Activated CD8-positive, alpha-beta T cell treated with anti-CD3 and anti-CD28 coated beads for 36 hours (primary cell): Measurements from ENCODE around the gene PCNX3. TPM values are rescaled to one million over a fixed set of nuclear protein-coding genes. Genes with fewer than 3 reads are reported as not detected.

Source experiments
- ATAC-seq: fragments of 200-7000 bp; cut with Tn5 transposase; one replicate; pipeline ENCODE4 v1.10.0; 2021; ENCODE audit warnings: mild to moderate bottlenecking, moderate library complexity
- CTCF ChIA-PET: fragments of 350-600 bp; sonication (Branson Sonifier 250); formaldehyde crosslinking; loops from one replicate; lab custom pipeline; 2021; ENCODE audit warnings: antibody characterized with exemption; lab: Charles Lee
- POLR2A ChIA-PET: fragments of 350-600 bp; sonication (Branson Sonifier 250); formaldehyde crosslinking; loops from one replicate; lab custom pipeline; 2021; ENCODE audit warnings: antibody characterized with exemption; lab: Charles Lee
- DNase-seq: peaks from one replicate; pipeline ENCODE4 v3.0.0-alpha.2; 2020
- H3K27ac Mint-ChIP-seq: one replicate; pipeline ENCODE4 v1.8.0; 2021; ENCODE audit warnings: mild to moderate bottlenecking, mixed read lengths
- H3K27me3 Mint-ChIP-seq: one replicate; pipeline ENCODE4 v1.8.0; 2021; ENCODE audit warnings: mixed read lengths
- H3K36me3 Mint-ChIP-seq: one replicate; pipeline ENCODE4 v1.8.0; 2021; ENCODE audit warnings: low read depth, mixed read lengths
- H3K4me1 Mint-ChIP-seq: one replicate; pipeline ENCODE4 v1.8.0; 2021; ENCODE audit warnings: low read depth, mixed read lengths
- H3K4me3 Mint-ChIP-seq: one replicate; pipeline ENCODE4 v1.8.0; 2021; ENCODE audit warnings: mild to moderate bottlenecking, moderate library complexity, mixed read lengths
- H3K9me3 Mint-ChIP-seq: one replicate; pipeline ENCODE4 v1.8.0; 2021; ENCODE audit warnings: mixed read lengths
- CTCF ChIP-seq: fragments of 200-600 bp; IDR thresholded peaks from one replicate; pipeline ENCODE4 v1.8.0; 2022; ENCODE audit warnings: antibody characterized with exemption, mild to moderate bottlenecking
- intact Hi-C: fragments of 100-400 bp; cut with micrococcal nuclease; formaldehyde crosslinking; loops from one replicate; pipeline ENCODE4 v1.10.0; 2022
- total RNA-seq, 2 experiments: library from RNA; stranded (reverse); gene quantifications; one replicate each; pipeline ENCODE4 v1.2.3, GENCODE V29; 2021

Gene PCNX3
- total RNA-seq, 2 experiments from 2014 or later = 34.3 to 34.4 TPM

- H3K27ac Mint-ChIP-seq = no peak overlapping the region
- DNase-seq (no peak), ATAC-seq (no peak)
- no peak overlapping the region for H3K4me3 Mint-ChIP-seq
- TF ChIP-seq CTCF = no peak
- H3K9me3 Mint-ChIP-seq = no peaks in the 10 kb centered on the region
- H3K27me3 Mint-ChIP-seq = no peaks in the 10 kb centered on the region
- intact Hi-C loops = no loop called here
- CTCF ChIA-PET = interaction anchor here (0.8 to 7.6 kb wide), 7 partner anchors 8 to 46 kb away, joined by 3 to 84 read pairs (median 12); partner anchors contain the start of genes EHBP1L1, FAM89B and KCNK7
- H3K36me3 Mint-ChIP-seq = peaks cover 33% of the 10 kb centered on the region
- POLR2A ChIA-PET = interaction anchor here (0.8 to 6.7 kb wide), 9 partner anchors 9 to 88 kb away, joined by 3 to 87 read pairs (median 4); partner anchors contain the start of genes EHBP1L1, FAM89B, KCNK7 and MALAT1
- H3K4me1 Mint-ChIP-seq = peaks cover 42% of the 10 kb centered on the region
Observed at GRCh38 chr11:65586676-65587075, 28.9 kb upstream of the PCNX3 start.

GRCh38 chr11:65588199-65589054 is 27.1 kb upstream of the PCNX3 start:
- intact Hi-C loops = loop anchor here (2.0 kb wide), 1 partner anchor 14 kb away; no protein-coding TSS in a partner anchor
- ChIA-PET CTCF (interaction anchor here (0.6 to 7.6 kb wide), 25 partner anchors 9 to 191 kb away, joined by 3 to 84 read pairs (median 5); partner anchors contain the start of genes EHBP1L1, FAM89B, PCNX3 and RELA), POLR2A (interaction anchor here (0.7 to 6.7 kb wide), 19 partner anchors 11 to 284 kb away, joined by 3 to 87 read pairs (median 4); partner anchors contain the start of genes EFEMP2, EHBP1L1, FAM89B and MAP3K11)
- no peaks in the 10 kb centered on the region for H3K27me3 Mint-ChIP-seq
- ATAC-seq = peak; percentile 76
- peak; percentile 75 for TF ChIP-seq CTCF
- peak overlapping the region; percentile 94 for H3K27ac Mint-ChIP-seq
- DNase-seq = peak; percentile 93
- no peaks in the 10 kb centered on the region for H3K9me3 Mint-ChIP-seq
- peaks cover 27% of the 10 kb centered on the region for H3K36me3 Mint-ChIP-seq
- peaks cover 40% of the 10 kb centered on the region for H3K4me1 Mint-ChIP-seq
- peak overlapping the region; percentile 36 for H3K4me3 Mint-ChIP-seq

GRCh38 chr11:65589444-65590239 is 25.9 kb upstream of the PCNX3 start:
- ATAC-seq = peak; percentile 79
- H3K27ac Mint-ChIP-seq = peak overlapping the region; percentile 94
- ChIA-PET POLR2A (interaction anchor here (0.8 to 6.7 kb wide), 5 partner anchors 12 to 165 kb away, joined by 3 to 87 read pairs (median 13); partner anchors contain the start of genes EHBP1L1, FAM89B, MAP3K11 and PCNX3), CTCF (interaction anchor here (0.7 to 7.6 kb wide), 16 partner anchors 13 to 389 kb away, joined by 3 to 84 read pairs (median 6); partner anchors contain the start of genes EHBP1L1, FAM89B, PCNX3 and RELA)
- intact Hi-C loops = loop anchor here (2.0 kb wide), 1 partner anchor 15 kb away; no protein-coding TSS in a partner anchor
- no peak for TF ChIP-seq CTCF
- H3K4me1 Mint-ChIP-seq = peaks cover 40% of the 10 kb centered on the region
- no peak overlapping the region for H3K4me3 Mint-ChIP-seq
- peak; percentile 91 for DNase-seq
- H3K36me3 Mint-ChIP-seq = peaks cover 22% of the 10 kb centered on the region
- no peaks in the 10 kb centered on the region for H3K27me3 Mint-ChIP-seq
- H3K9me3 Mint-ChIP-seq = no peaks in the 10 kb centered on the region

- no peak for DNase-seq
- intact Hi-C loops = no loop called here
- no peaks in the 10 kb centered on the region for H3K27me3 Mint-ChIP-seq
- CTCF ChIA-PET = interaction anchor here (0.7 to 7.6 kb wide), 12 partner anchors 12 to 390 kb away, joined by 3 to 84 read pairs (median 6); partner anchors contain the start of genes EHBP1L1, FAM89B, PCNX3 and RELA
- no peak for TF ChIP-seq CTCF
- no peak for ATAC-seq
- POLR2A ChIA-PET = interaction anchor here (2.0 to 6.7 kb wide), 4 partner anchors 13 to 24 kb away, joined by 9 to 87 read pairs (median 32); partner anchors contain the start of genes EHBP1L1, FAM89B, MAP3K11 and PCNX3
- peak overlapping the region; percentile 74 for H3K27ac Mint-ChIP-seq
- no peaks in the 10 kb centered on the region for H3K9me3 Mint-ChIP-seq
- peaks cover 45% of the 10 kb centered on the region for H3K4me1 Mint-ChIP-seq
- peaks cover 22% of the 10 kb centered on the region for H3K36me3 Mint-ChIP-seq
- H3K4me3 Mint-ChIP-seq = no peak overlapping the region
Observed at GRCh38 chr11:65590240-65590738, 25.3 kb upstream of the PCNX3 start.
